SHP77 (cell line): Measurements from ENCODE around the gene INPP5J.
"Not testable (repeated sequence)": the region's sequence is repeated elsewhere in the genome, so short reads cannot be mapped to it uniquely, and the experiment has no call there.

ENCODE experiments used
- DNase-seq, 2 experiments: peaks; one replicate each; lab custom pipeline; 2025; lab: John Stamatoyannopoulos, UW

The INPP5J gene

DNA sequence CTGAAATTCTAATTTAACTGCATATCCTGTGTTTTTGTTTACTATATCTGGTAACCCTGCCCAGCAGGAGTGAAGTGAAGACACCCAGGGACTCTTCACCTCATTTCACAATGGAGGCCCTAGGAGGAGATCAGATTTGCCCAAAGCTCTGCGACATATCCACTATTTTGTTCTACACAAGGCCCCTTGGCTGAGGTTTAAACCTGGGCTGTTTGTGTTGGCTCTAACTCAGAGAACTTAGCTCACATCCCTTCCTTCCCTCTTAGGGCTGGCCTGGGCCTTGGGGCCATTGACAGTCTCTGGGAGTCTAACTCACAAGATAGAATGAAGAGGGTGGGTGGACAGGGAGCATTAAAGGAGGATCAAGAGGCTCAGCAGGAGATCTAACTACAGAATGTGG is 25.7 kb downstream of the INPP5J start:
- DNase-seq: no peak

DNA sequence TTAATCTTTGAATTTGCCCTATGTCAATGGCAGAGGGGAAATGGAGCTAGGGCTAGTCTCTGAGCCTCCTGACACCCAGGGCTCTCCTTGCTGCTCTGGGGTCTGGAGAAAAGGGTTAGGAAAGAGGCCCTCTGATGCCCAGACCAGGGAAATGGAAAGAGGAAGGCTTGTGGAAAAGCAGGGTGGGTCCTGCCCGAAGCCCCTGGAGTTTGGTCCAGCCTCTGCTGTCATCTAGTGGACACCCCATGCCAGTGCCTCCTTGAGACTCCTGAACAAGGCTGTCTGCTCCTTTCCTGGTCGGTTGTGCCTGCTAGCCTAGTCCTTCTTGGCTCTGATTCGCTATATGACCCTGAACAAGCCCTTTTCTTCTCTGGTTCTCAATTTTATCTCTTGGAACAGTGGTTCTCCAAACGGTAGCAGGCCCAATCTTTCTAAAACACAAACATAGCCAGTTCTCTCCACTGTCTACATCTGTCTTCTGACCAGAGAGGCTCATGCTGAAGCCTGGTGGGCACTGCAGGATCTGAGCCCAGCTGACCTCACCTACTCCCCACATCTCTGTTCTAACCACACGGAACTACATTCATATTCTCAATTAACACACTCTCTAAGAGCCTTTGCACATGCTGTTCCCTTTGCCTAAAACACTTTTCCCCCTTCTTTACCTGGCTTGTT is 26.3 kb downstream of the INPP5J start:
- DNase-seq: peak; percentile 64

DNA sequence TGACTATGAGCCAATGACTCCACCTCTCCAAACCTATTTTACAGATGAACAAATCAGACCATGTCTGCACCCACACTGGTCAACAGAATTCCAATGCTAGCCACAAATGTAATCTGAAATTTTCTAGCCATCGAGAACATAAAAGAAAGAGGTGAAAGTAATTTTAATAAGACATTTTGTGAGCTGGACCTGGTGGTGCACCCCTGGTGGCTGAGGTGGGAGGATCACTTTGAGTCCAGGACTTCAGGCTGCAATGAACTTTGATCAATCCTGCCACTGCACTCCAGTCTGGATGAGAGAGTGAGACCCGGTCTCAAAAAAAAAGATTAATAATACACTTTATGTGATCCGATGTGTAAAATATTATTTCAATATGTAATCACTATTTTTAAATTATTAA is 27.8 kb downstream of the INPP5J start:
- DNase-seq: peak in 1 of 2 experiments; percentile 2

GRCh38 chr22:31151872-31152271 is 29.1 kb downstream of the INPP5J start:
- DNase-seq: no peak

DNA sequence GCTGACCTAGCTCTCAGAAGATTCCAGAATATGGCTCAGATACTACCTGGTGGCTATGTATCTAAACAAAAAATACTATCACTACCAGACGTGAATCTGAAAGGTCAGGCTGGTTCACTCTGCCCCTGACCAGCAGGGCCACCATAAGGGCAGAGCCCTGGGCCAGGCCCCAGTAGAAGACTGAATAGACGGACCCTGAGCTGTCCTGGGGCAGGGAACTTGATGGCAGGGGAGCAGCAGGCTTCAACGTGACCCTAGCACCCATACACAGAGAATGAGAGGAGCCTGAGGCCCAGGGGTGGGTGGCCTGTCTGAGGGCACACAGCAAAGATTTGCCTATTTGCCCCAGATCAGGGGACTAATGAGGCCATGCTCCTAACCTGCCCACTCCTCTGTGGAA is 30.6 kb downstream of the INPP5J start:
- DNase-seq: no peak

- no peak for DNase-seq
These were observed 32.2 kb downstream of the INPP5J start for GRCh38 chr22:31154975-31155374.

GRCh38 chr22:31155422-31155821 is 32.7 kb downstream of the INPP5J start:
- no peak for DNase-seq

- DNase-seq: no peak
These were observed 37.7 kb downstream of the INPP5J start for GRCh38 chr22:31160328-31160978.

- no peak for DNase-seq
These were observed 38.6 kb downstream of the INPP5J start for GRCh38 chr22:31161386-31161785.

DNA sequence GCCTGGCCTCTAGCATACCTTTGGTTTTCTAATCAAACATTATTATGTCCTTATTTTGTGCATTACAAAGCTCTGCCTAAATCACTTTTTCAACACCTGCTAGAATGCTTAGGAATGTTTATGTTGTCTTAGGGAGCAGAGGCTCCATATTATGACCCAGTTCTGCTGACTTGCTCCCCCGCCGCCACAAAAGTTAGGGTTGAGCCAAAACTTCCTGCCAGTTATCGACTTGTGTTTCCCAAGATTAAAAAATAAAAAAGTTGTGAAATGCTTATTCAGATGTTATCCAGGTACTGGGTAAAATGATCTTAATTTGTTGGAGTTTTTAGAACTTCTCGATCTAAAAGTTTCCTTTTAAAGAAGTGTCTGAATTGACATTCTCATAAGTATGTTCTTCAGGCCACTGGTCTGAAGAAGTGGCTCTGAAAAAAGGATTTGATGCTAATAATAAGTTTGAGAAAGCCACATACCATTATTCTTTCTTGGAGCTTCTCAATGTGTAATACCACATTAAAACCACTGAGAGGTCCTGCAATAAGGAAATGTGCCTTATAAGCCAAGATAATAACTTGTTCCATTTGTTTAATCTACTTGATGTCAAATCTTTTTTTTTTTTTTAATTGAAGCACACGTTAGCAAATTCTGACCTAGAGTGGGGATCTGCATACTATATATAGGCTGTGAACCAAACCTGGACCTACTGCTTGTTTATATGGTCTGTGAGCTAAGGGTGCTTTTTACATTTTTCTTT is 39.4 kb downstream of the INPP5J start:
- DNase-seq: no peak

DNA sequence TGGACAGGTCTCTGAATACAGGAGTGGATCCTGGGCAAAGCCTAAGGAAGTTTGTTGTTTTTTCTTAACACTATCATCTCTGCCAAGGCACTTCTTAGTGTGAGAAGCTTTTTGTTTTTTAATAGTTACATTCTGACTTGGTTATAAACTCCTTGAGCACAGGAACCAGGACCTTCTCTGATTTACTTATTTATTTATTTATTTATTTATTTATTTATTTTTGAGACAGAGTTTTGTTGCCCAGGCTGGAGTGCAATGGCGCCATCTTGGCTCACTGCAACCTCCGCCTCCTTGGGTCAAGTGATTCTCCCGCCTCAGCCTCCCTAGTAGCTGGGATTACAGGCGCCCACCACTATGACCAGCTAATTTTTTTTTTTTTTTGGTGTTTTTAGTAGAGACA is 48.2 kb downstream of the INPP5J start:
- DNase-seq: no peak

DNA sequence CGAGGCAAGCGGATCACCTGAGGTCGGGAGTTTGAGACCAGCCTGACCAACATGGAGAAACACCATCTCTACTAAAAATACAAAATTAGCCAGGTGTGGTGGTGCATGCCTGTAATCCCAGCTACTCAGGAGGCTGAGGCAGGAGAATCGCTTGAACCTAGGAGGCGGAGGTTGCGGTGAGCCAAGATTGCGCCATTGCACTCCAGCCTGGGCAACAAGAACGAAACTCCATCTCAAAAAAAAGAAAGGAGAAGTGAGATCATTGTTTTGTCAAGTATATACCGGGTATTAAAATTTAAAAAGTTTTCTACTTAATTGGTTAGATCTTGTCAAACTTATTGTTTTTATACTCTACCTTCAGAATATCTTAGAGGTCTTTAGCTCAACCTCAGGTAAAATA is 49.0 kb downstream of the INPP5J start:
- DNase-seq: not testable (repeated sequence)

- DNase-seq: no peak
These were observed 50.8 kb downstream of the INPP5J start for GRCh38 chr22:31173386-31174145.

DNA sequence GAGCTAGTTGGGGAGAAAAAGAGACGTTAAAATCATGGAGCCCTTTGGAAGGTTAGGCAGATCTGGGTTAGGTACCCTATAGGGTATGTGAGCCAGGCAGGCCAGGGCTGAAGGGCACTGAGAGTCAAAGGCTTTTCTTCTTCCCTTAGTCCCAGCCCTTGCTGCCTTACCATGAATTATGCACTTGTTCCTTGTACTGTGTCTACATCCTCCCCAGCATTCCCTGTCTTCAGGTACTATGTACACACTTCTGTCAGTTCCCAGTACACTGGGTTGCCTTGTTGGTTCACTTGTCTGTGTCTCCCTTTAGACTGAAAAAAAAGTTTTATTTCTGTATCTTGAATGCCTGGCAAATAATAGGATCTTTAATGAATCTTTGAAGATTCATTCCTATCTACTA is 54.2 kb downstream of the INPP5J start:
- no peak for DNase-seq

- DNase-seq: no peak
These were observed 54.8 kb downstream of the INPP5J start for GRCh38 chr22:31177420-31178162.

DNA sequence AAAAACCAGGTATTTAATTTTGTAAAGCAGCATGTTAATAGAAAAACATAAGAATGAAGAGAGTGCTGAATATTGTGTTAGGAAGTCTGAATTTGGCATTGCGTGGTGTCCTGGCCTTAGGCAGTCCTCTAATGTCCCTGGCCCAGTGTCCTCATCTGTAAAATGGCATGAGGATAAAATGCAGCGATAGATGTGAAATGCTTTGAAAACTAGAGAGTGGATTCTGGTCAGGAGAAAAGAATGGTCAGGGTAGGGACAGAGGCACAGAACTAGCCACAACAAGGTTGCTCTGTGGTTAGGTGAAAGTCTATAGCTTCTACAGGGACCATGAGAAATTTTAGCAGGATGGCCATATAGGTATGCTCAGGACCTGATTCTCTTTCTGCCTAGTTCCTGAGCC is 56.1 kb downstream of the INPP5J start:
- no peak for DNase-seq

DNA sequence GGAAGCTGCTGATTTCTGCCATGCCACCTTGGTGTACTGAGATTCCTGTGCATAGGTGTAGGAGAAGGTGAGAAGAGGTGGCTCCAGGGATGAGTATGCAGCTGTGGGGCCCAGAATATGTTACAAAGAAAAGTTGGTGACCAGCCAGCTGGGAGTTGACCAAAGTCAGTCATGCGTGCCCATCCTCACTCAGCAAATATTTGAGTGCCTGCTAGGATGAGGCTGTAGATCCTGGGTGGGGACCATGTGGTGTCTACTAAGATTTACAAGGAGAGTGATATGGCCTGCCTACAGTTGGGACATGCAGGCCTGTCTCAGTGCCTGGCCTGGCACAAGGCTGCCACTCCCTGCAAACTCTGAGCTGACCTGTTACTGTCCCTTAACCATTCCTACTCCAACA is 56.6 kb downstream of the INPP5J start:
- DNase-seq: peak; percentile 65 to 67

DNA sequence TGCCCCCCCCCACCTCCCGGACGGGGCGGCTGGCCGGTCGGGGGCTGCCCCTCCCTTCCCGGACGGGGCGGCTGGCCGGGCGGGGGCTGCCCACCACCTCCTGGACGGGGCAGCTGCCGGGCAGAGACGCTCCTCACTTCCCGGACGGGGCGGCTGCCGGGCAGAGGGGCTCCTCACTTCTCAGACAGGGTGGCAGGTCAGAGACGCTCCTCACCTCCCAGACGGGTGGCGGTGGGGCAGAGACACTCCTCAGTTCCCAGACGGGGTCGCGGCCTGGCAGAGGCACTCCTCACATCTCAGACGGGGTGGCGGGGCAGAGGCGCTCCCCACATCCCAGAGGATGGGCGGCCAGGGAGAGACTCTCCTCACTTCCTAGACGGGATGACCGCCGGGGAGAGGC is 61.2 kb downstream of the INPP5J start:
- DNase-seq: no peak
